ENCODE results near the gene XRRA1.

DNA sequence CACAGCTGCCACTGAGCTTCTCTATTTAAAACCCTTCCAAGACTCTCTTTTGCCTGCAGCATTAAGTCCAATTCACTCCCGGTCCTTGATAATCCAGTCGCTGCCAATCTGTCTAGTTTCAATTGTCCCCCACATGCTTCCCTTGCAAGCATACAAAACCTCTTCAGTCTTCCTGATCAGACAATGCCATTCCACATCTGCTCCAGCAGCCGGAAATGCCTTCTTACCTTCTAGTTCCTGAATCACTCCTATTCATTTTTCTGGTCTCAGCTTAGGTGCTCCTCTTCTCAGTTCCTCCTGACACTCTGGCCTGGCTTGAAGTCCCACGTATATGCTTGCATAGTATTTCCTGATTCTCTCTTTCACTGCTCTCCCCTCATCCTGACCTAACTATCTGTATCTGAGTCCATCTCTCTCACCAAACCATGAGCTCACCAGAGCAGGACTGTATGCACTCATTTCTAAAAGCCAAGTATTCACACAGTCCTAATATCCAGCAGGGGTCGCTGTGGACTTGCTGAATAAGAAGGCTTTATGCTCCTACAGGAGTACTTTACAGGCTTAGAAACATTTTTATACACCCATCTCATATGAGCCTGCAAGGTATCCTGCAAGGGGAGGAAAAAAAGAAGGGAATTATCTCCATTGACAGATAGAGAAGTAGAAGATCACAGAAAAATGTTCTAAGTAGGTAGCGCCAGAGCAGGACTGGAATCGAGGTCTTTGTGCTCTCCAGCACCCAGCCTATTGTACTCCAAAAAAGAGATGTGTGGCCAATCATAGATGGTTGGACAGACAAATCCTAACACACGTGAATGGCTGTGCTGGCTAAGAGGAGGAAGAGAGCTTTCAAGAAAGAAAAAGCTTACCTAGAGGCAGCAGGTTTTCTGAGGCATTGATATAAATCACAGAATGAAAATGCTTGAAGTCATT lies 19.2 kb downstream of the XRRA1 start:
- TF ChIP-seq ZNF274 (IDR thresholded peaks at IDR 0.05; ENCODE audit: low read depth, low read length) (no peak), SUZ12 (IDR thresholded peaks at IDR 0.05; ENCODE audit: extremely low read depth, insufficient read depth, insufficient read length) (no peak)
